Measurements from ENCODE around the gene LRRC74B. TPM values are rescaled to one million over a fixed set of nuclear protein-coding genes. Genes with fewer than 3 reads are reported as not detected.
A peak's percentile ranks its signal among the peaks of the same experiment; 100 is the strongest.

LRRC74B gene
- total RNA-seq, 1 donor from 2014 or later, result not detected

DNA sequence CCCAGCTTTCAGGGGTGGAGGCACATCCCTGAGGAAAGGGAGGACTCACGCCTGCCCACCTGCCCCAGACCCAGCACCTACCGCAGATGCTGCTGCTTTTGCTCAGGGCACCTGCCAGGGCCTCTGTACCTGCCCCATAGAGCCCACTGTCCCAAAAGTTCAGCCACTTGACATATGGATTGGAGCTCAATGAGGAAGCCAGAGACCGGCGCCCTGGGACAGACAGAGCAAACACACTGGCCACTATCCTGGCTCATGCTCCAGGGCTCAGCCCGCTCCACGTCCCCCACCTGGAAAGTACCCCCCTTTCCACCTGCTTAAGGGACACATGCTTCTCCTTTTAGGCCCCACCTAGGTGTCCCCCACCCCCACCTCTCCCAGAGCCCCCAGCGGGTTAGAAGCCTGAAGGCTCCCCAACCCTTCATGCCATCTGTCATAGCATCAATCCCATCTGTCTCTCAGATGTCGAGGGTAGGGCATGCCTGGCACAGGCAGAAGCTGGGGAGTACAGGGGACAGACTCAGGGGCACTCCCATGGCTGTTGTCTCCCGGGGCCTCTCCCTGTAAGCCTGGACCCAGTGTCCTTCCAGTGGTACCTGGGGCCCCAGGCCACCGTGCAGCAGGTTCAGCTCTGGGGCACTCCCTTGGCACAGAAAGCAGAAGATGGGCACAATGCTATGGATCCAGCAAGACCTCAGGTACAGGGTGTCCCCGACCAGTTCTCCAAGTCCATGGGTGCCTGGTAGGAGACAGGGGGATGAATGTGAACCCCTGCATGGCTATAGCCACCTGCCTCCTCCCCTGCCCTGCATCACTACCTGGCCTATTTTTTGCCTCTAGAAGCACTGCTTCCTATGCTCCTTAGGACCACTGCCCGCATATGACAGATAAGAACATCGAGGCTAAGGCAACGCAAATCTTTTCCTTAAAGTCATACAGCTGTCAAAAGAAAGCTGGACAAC lies 33.0 kb upstream of the LRRC74B start:
- H3K4me1 ChIP-seq (ENCODE audit: insufficient read depth, low read length), result peaks cover 21% of the 10 kb centered on the region
- DNase-seq (ENCODE audit: low read depth) (no peak), FAIRE-seq (no peak)
- no peak overlapping the region for H3K9ac ChIP-seq (ENCODE audit: low read length)
- Mint-ChIP-seq H3K36me3 (ENCODE audit: low read depth, unreplicated experiment) (peaks cover 3% of the 10 kb centered on the region), H3K27me3 (ENCODE audit: low read depth, unreplicated experiment) (peaks cover 14% of the 10 kb centered on the region), H3K9me3 (ENCODE audit: unreplicated experiment) (no peaks in the 10 kb centered on the region), H3K4me3 (ENCODE audit: unreplicated experiment) (peak overlapping the region; percentile 78), H3K4me1 (ENCODE audit: low read depth, unreplicated experiment) (peaks cover 8% of the 10 kb centered on the region), H3K27ac (ENCODE audit: unreplicated experiment) (no peak overlapping the region)
- H3K4me2 ChIP-seq (ENCODE audit: low read length), result no peak overlapping the region
- H3K36me3 ChIP-seq (ENCODE audit: insufficient read depth, low read length), result no peaks in the 10 kb centered on the region
- H3K27ac ChIP-seq (ENCODE audit: low read depth, low read length), result no peak overlapping the region
- H3K4me3 ChIP-seq (ENCODE audit: insufficient read depth, low read depth, low read length), result no peak overlapping the region
- TF ChIP-seq, protein P1, sequence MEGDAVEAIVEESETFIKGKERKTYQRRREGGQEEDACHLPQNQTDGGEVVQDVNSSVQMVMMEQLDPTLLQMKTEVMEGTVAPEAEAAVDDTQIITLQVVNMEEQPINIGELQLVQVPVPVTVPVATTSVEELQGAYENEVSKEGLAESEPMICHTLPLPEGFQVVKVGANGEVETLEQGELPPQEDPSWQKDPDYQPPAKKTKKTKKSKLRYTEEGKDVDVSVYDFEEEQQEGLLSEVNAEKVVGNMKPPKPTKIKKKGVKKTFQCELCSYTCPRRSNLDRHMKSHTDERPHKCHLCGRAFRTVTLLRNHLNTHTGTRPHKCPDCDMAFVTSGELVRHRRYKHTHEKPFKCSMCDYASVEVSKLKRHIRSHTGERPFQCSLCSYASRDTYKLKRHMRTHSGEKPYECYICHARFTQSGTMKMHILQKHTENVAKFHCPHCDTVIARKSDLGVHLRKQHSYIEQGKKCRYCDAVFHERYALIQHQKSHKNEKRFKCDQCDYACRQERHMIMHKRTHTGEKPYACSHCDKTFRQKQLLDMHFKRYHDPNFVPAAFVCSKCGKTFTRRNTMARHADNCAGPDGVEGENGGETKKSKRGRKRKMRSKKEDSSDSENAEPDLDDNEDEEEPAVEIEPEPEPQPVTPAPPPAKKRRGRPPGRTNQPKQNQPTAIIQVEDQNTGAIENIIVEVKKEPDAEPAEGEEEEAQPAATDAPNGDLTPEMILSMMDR (IDR thresholded peaks at IDR 0.05; ENCODE audit: insufficient read depth, low read depth, low read length), result no peak
- TF ChIP-seq EZH2 (IDR thresholded peaks at IDR 0.05; ENCODE audit: insufficient read depth, low read length), result no peak
- H3K79me2 ChIP-seq (ENCODE audit: insufficient read depth, low read length), result no peaks in the 10 kb centered on the region
- H3K9me3 ChIP-seq (ENCODE audit: insufficient read depth, low read depth, low read length), result no peaks in the 10 kb centered on the region
- H2AFZ ChIP-seq (ENCODE audit: low read depth, low read length), result no peak overlapping the region
- H3K27me3 ChIP-seq (ENCODE audit: insufficient read depth, low read length), result no peaks in the 10 kb centered on the region
- H4K20me1 ChIP-seq (ENCODE audit: insufficient read depth, low read length), result no peaks in the 10 kb centered on the region

DNA sequence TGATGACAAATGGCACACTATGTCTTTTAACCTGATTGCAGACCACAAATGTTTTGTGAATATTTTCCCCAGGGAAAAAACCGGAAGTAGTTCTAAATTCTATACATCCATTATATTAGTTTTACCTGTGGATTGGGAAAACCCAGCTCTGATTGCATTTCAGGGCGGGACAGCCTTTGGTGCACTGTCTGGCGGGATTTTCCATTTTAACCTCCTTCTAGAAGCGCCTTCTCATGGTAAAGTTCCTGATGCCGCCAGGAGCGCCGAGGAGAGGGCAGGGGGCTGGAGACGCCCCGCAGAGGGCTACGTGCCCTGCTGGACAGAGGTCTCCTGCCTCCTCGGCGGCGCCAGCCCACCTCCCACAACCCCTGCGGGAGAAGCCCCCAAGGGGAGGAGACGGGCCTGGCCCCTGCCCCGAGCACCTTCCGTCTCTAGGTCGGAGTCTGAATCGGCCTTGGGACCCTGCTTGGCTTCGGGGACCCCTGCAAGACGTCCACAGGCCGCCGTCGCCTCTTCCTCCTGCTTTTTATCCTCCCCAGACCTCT lies 32.0 kb upstream of the LRRC74B start:
- no peaks in the 10 kb centered on the region for H3K79me2 ChIP-seq (ENCODE audit: insufficient read depth, low read length)
- peaks cover 3% of the 10 kb centered on the region for H3K36me3 Mint-ChIP-seq (ENCODE audit: low read depth, unreplicated experiment)
- peak overlapping the region; percentile 88 for H3K4me3 Mint-ChIP-seq (ENCODE audit: unreplicated experiment)
- no peaks in the 10 kb centered on the region for H3K27me3 ChIP-seq (ENCODE audit: insufficient read depth, low read length)
- peak overlapping the region; percentile 69 for H3K9ac ChIP-seq (ENCODE audit: low read length)
- no peaks in the 10 kb centered on the region for H3K9me3 ChIP-seq (ENCODE audit: insufficient read depth, low read depth, low read length)
- TF ChIP-seq, protein P1 (IDR thresholded peaks at IDR 0.05; ENCODE audit: insufficient read depth, low read depth, low read length), result no peak
- TF ChIP-seq EZH2 (IDR thresholded peaks at IDR 0.05; ENCODE audit: insufficient read depth, low read length), result no peak
- no peak overlapping the region for H3K27ac Mint-ChIP-seq (ENCODE audit: unreplicated experiment)
- H3K4me1 Mint-ChIP-seq (ENCODE audit: low read depth, unreplicated experiment), result peaks cover 8% of the 10 kb centered on the region
- no peak for DNase-seq (ENCODE audit: low read depth)
- H3K9me3 Mint-ChIP-seq (ENCODE audit: unreplicated experiment), result peaks cover under 1% of the 10 kb centered on the region
- peak overlapping the region; percentile 86 for H2AFZ ChIP-seq (ENCODE audit: low read depth, low read length)
- peak overlapping the region; percentile 88 for H3K4me2 ChIP-seq (ENCODE audit: low read length)
- peaks cover 15% of the 10 kb centered on the region for H3K27me3 Mint-ChIP-seq (ENCODE audit: low read depth, unreplicated experiment)
- H4K20me1 ChIP-seq (ENCODE audit: insufficient read depth, low read length), result no peaks in the 10 kb centered on the region
- H3K4me1 ChIP-seq (ENCODE audit: insufficient read depth, low read length), result peaks cover 21% of the 10 kb centered on the region
- FAIRE-seq, result no peak
- peak overlapping the region; percentile 57 for H3K4me3 ChIP-seq (ENCODE audit: insufficient read depth, low read depth, low read length)
- H3K27ac ChIP-seq (ENCODE audit: low read depth, low read length), result peak overlapping the region; percentile 10
- no peaks in the 10 kb centered on the region for H3K36me3 ChIP-seq (ENCODE audit: insufficient read depth, low read length)
